Neural cell (in vitro differentiated cells): Measurements from ENCODE around the gene SPAAR.

Experiments
- CTCF ChIP-seq: fragments of 450-650 bp; IDR thresholded peaks from 2 replicates; pipeline ENCODE4 v1.5.1; 2014; ENCODE audit warnings: antibody characterized with exemption, mild to moderate bottlenecking, moderate library complexity; ENCODE audit not compliant: poor library complexity, severe bottlenecking
- POLR2AphosphoS5 ChIP-seq: IDR thresholded peaks from 2 replicates; pipeline ENCODE4 v1.6.1; 2012

DNA sequence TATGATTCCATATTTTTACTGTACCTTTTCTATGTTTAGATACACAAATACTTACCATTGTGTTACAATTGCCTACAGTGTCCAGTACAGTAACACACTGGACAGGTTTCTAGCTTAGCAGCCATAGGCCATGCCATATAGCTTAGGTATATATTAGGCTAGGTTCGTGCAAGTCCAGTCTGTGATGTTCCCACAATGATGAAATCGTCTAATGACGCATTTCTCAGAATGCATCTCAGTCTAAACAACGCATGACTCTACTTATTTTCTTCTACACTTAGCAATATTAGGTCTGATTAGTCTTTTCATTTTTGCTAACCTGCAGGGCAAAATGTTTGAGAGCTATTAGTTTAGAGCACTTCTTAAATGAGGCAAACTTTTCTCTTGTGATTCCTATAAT, 26.0 kb downstream of the SPAAR start:
- no peak for TF ChIP-seq POLR2AphosphoS5
- TF ChIP-seq CTCF = no peak
